Measurements from ENCODE around the gene FADS6. TPM values are rescaled to one million over a fixed set of nuclear protein-coding genes. Genes with fewer than 3 reads are reported as not detected.

Gene FADS6
- total and polyA plus RNA-seq, 2 donors (not counting 3 experiments of a cell fraction or from before 2014, with no cell fraction given) = not detected

DNA sequence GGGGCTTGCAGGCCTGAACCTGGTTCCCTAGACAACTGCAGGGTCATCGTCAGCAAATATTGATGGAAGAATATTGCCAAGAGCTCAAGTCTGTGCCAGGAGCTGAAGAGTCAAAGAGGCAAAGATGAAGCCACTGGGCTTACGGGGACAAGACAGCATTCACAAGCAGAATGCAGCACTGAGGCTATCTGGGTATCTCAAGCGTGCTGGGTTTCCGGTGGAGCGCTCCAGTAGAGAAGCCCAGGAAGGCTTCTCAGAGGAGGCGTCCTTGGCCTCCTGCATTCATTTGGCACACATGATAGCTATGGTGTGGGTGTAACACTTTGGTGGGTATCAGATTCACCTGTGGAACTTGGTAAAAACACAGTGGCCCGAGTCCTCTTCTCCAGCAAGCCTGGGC is 2.9 kb downstream of the FADS6 start:
- no peak overlapping the region for H3K4me2 ChIP-seq (ENCODE audit: insufficient read depth, low read length)
- DNase-seq (ENCODE audit: low read depth, low spot score) (no peak), FAIRE-seq (no peak)
- peaks cover 31 to 37% of the 10 kb centered on the region in 2 experiments for H3K27me3 ChIP-seq (ENCODE audit: control insufficient read depth in 2 of 2, insufficient read depth in 2 of 2, low read length in 2 of 2)
- intact Hi-C loops (cut with micrococcal nuclease) = no loop called here
- H3K27ac ChIP-seq (ENCODE audit: insufficient read depth, low read depth, low read length) = no peak overlapping the region
- no peak overlapping the region for H2AFZ ChIP-seq (ENCODE audit: low read depth, low read length)
- POLR2A ChIA-PET = no interaction called here
- BruUV-seq (replicated peaks) = no TSS peak
- TF ChIP-seq, protein P1, sequence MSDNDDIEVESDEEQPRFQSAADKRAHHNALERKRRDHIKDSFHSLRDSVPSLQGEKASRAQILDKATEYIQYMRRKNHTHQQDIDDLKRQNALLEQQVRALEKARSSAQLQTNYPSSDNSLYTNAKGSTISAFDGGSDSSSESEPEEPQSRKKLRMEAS (IDR thresholded peaks at IDR 0.05; ENCODE audit: insufficient read depth, insufficient read length) = no peak
- TF ChIP-seq EZH2 (IDR thresholded peaks at IDR 0.05; ENCODE audit: borderline replicate concordance, low read depth, low read length, severe bottlenecking) (no peak), POLR2AphosphoS5 (IDR thresholded peaks at IDR 0.05; ENCODE audit: insufficient read depth, low read depth, low read length) (no peak), JUN (IDR thresholded peaks at IDR 0.05; ENCODE audit: borderline replicate concordance, insufficient read depth, insufficient read length, low read depth) (no peak), GATA2 (IDR thresholded peaks at IDR 0.05; ENCODE audit: insufficient read depth, insufficient read length, low read depth, low read length) (no peak)
- TF ChIP-seq, protein P2, sequence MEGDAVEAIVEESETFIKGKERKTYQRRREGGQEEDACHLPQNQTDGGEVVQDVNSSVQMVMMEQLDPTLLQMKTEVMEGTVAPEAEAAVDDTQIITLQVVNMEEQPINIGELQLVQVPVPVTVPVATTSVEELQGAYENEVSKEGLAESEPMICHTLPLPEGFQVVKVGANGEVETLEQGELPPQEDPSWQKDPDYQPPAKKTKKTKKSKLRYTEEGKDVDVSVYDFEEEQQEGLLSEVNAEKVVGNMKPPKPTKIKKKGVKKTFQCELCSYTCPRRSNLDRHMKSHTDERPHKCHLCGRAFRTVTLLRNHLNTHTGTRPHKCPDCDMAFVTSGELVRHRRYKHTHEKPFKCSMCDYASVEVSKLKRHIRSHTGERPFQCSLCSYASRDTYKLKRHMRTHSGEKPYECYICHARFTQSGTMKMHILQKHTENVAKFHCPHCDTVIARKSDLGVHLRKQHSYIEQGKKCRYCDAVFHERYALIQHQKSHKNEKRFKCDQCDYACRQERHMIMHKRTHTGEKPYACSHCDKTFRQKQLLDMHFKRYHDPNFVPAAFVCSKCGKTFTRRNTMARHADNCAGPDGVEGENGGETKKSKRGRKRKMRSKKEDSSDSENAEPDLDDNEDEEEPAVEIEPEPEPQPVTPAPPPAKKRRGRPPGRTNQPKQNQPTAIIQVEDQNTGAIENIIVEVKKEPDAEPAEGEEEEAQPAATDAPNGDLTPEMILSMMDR (IDR thresholded peaks at IDR 0.05; ENCODE audit: extremely low read depth in 1 of 2, insufficient read depth in 1 of 2, low read depth in 1 of 2, low read length in 2 of 2) = no peak
- no peaks in the 10 kb centered on the region for H3K9me1 ChIP-seq (replicated peaks; ENCODE audit: control insufficient read depth, extremely low read depth, insufficient read depth, low read length)
- no peak overlapping the region for H3K4me3 ChIP-seq (replicated peaks in 1 of 3; ENCODE audit: insufficient read depth in 1 of 3, low read depth in 1 of 3, low read length in 3 of 3)
- no peaks in the 10 kb centered on the region for H3K9me3 ChIP-seq (replicated peaks; ENCODE audit: control insufficient read depth, insufficient read depth, low read length)
- dilution Hi-C loops (cut with MboI; ENCODE audit: extremely low pct_ligation_motif_present, low sequenced_read_pairs) = no loop called here
- CTCF ChIA-PET = no interaction called here
- H4K20me1 ChIP-seq (replicated peaks; ENCODE audit: control insufficient read depth, extremely low read depth, insufficient read depth, low read length) = no peaks in the 10 kb centered on the region
- H3K79me2 ChIP-seq (ENCODE audit: control insufficient read depth, insufficient read depth, low read length) = no peaks in the 10 kb centered on the region
- no peaks in the 10 kb centered on the region for H3K36me3 ChIP-seq (ENCODE audit: control insufficient read depth in 2 of 2, extremely low read depth in 1 of 2, insufficient read depth in 2 of 2, low read length in 2 of 2)
- no peak overlapping the region for H3K9ac ChIP-seq (replicated peaks; ENCODE audit: extremely low read depth, insufficient read depth, low read length)
- no peaks in the 10 kb centered on the region for H3K4me1 ChIP-seq (ENCODE audit: control insufficient read depth, extremely low read depth, insufficient read depth, low read length)

Data from endothelial cell of umbilical vein (primary cell).